HG02970 (cell line): Measurements from ENCODE around the gene PFDN4.
"Not testable (repeated sequence)": the region's sequence is repeated elsewhere in the genome, so short reads cannot be mapped to it uniquely, and the experiment has no call there.

ENCODE experiments used
- ATAC-seq: cut with Tn5 transposase; IDR thresholded peaks from one replicate; pipeline ENCODE4 v1.9.1; 2021; ENCODE audit warnings: mild to moderate bottlenecking, moderate library complexity, moderate number of reproducible peaks; ENCODE audit not compliant: unreplicated experiment, low FRiP score

The PFDN4 gene

GRCh38 chr20:54262671-54263070 is 54.8 kb downstream of the PFDN4 start:
- ATAC-seq: no peak

- no peak for ATAC-seq
These were observed 55.3 kb downstream of the PFDN4 start for GRCh38 chr20:54263116-54263690.

- not testable (repeated sequence) for ATAC-seq
These were observed 57.9 kb downstream of the PFDN4 start for GRCh38 chr20:54265791-54266190.

- ATAC-seq: no peak
These were observed 59.0 kb downstream of the PFDN4 start for GRCh38 chr20:54266844-54267243.

- no peak for ATAC-seq
These were observed 59.7 kb downstream of the PFDN4 start for GRCh38 chr20:54267483-54268003.

- no peak for ATAC-seq
These were observed 61.1 kb downstream of the PFDN4 start for GRCh38 chr20:54268941-54269340.
